ENCODE measurements around the gene RNU6-7.

Gene RNU6-7

GRCh38 chr14:32201816-32202490 is at the start of gene RNU6-7:
RNU6-7 (plus strand) TSS chr14:32202045.
- peak within 1 kb of the TSS; percentile 63 for H3K4me3 ChIP-seq (ENCODE audit: control insufficient read depth, low read depth, low read length)
- peak; percentile 18 for DNase-seq (ENCODE audit: low read depth)
- TF ChIP-seq CTCF (conservative IDR thresholded peaks at IDR 0.05; ENCODE audit: control insufficient read depth, insufficient read depth, low read depth, low read length): no peak

GRCh38 chr14:32166029-32166428 is 35.8 kb upstream of the RNU6-7 start:
- TF ChIP-seq CTCF (conservative IDR thresholded peaks at IDR 0.05; ENCODE audit: control insufficient read depth, insufficient read depth, low read depth, low read length): no peak

GRCh38 chr14:32166924-32167323 is 34.9 kb upstream of the RNU6-7 start:
- no peak for TF ChIP-seq CTCF (conservative IDR thresholded peaks at IDR 0.05; ENCODE audit: control insufficient read depth, insufficient read depth, low read depth, low read length)
- DNase-seq (ENCODE audit: low read depth): no peak
- no peak overlapping the region for H3K4me3 ChIP-seq (ENCODE audit: control insufficient read depth, low read depth, low read length)

More at GRCh38 chr14:32166029-32166428, 35.8 kb upstream of the RNU6-7 start:
- no peak for DNase-seq (ENCODE audit: low read depth)
- H3K4me3 ChIP-seq (ENCODE audit: control insufficient read depth, low read depth, low read length): no peak overlapping the region

- DNase-seq (ENCODE audit: low read depth): no peak
- H3K4me3 ChIP-seq (ENCODE audit: control insufficient read depth, low read depth, low read length): no peak overlapping the region
These were observed 33.9 kb upstream of the RNU6-7 start for GRCh38 chr14:32167907-32168306.

GRCh38 chr14:32169191-32169590 is 32.7 kb upstream of the RNU6-7 start:
- no peak overlapping the region for H3K4me3 ChIP-seq (ENCODE audit: control insufficient read depth, low read depth, low read length)
- DNase-seq (ENCODE audit: low read depth): no peak
- TF ChIP-seq CTCF (conservative IDR thresholded peaks at IDR 0.05; ENCODE audit: control insufficient read depth, insufficient read depth, low read depth, low read length): no peak

More at GRCh38 chr14:32167907-32168306, 33.9 kb upstream of the RNU6-7 start:
- no peak for TF ChIP-seq CTCF (conservative IDR thresholded peaks at IDR 0.05; ENCODE audit: control insufficient read depth, insufficient read depth, low read depth, low read length)

GRCh38 chr14:32171469-32171868 is 30.4 kb upstream of the RNU6-7 start:
- DNase-seq (ENCODE audit: low read depth): no peak
- H3K4me3 ChIP-seq (ENCODE audit: control insufficient read depth, low read depth, low read length): no peak overlapping the region
- TF ChIP-seq CTCF (conservative IDR thresholded peaks at IDR 0.05; ENCODE audit: control insufficient read depth, insufficient read depth, low read depth, low read length): no peak

Data from fibroblast of mammary gland (primary cell).